IMR-90 (cell line): Measurements from ENCODE around the gene BGN. TPM values are rescaled to one million over a fixed set of nuclear protein-coding genes. Genes with fewer than 3 reads are reported as not detected.

Experiments
- ATAC-seq: fragments of 200-7000 bp; cut with Tn5 transposase; 2 replicates; pipeline ENCODE4 v1.9.1; 2020; ENCODE audit warnings: low read depth, mild to moderate bottlenecking, moderate library complexity
- BruUV-seq: library from RNA; stranded (reverse); fragments of 400-500 nt; replicated peaks from 2 replicates; lab custom pipeline; 2021; lab: Mats Ljungman, UMichigan
- CTCF ChIA-PET: fragments of 300-600 bp; formaldehyde crosslinking; extraction: SDS; loops from one replicate; lab custom pipeline; 2021; ENCODE audit warnings: antibody characterized with exemption; lab: Yijun Ruan, JAX
- POLR2A ChIA-PET: fragments of 300-600 bp; sonication (Branson Sonifier 250); formaldehyde crosslinking; loops from one replicate; lab custom pipeline; 2022; ENCODE audit warnings: antibody characterized with exemption; ENCODE audit not compliant: unreplicated experiment; lab: Charles Lee
- DNase-seq: peaks from one replicate; pipeline ENCODE4 v3.0.0; 2013
- H2AFZ ChIP-seq: replicated peaks from 2 replicates; pipeline ENCODE3; 2013; ENCODE audit warnings: low read length, mild to moderate bottlenecking; ENCODE audit not compliant: poor library complexity
- H2AK5ac ChIP-seq: 2 replicates; pipeline ENCODE4 v1.6.1; 2013; ENCODE audit warnings: low read depth, low read length, inconsistent platforms
- H2AK9ac ChIP-seq: replicated peaks from 2 replicates; pipeline ENCODE3; 2013; ENCODE audit warnings: mild to moderate bottlenecking, low read depth, low read length, moderate library complexity; ENCODE audit not compliant: poor library complexity
- H2BK120ac ChIP-seq: 2 replicates; pipeline ENCODE4 v1.6.1; 2013; ENCODE audit warnings: low read depth, low read length, inconsistent platforms
- H2BK15ac ChIP-seq: 3 replicates; pipeline ENCODE4 v1.6.1; 2013; ENCODE audit warnings: low read depth, low read length, inconsistent platforms
- H2BK20ac ChIP-seq: 2 replicates; pipeline ENCODE4 v1.6.1; 2013; ENCODE audit warnings: low read depth, mild to moderate bottlenecking, inconsistent platforms, low read length, moderate library complexity
- H2BK5ac ChIP-seq: 2 replicates; pipeline ENCODE4 v1.6.1; 2013; ENCODE audit warnings: mild to moderate bottlenecking, low read depth, low read length, inconsistent platforms; ENCODE audit not compliant: poor library complexity, severe bottlenecking
- H3K14ac ChIP-seq: replicated peaks from 2 replicates; pipeline ENCODE4 v1.6.1; 2013; ENCODE audit warnings: low read depth, low read length, inconsistent platforms
- H3K18ac ChIP-seq: 2 replicates; pipeline ENCODE4 v1.6.1; 2013; ENCODE audit warnings: low read depth, low read length, control low read depth
- H3K23ac ChIP-seq: 2 replicates; pipeline ENCODE4 v1.6.1; 2013; ENCODE audit warnings: low read depth, low read length, inconsistent platforms
- H3K27ac ChIP-seq: 2 replicates; pipeline ENCODE4 v1.5.1; 2013; ENCODE audit warnings: mild to moderate bottlenecking, control low read depth, low read length; ENCODE audit not compliant: insufficient read depth
- H3K27me3 ChIP-seq: 2 replicates; pipeline ENCODE4 v1.6.1; 2013; ENCODE audit warnings: low read length; ENCODE audit not compliant: control insufficient read depth, insufficient read depth
- H3K36me3 ChIP-seq: 2 replicates; pipeline ENCODE4 v1.6.1; 2013; ENCODE audit warnings: low read length, mixed read lengths; ENCODE audit not compliant: control insufficient read depth, insufficient read depth
- H3K4ac ChIP-seq: 2 replicates; pipeline ENCODE4 v1.6.1; 2013; ENCODE audit warnings: low read depth, low read length, inconsistent platforms
- H3K4me1 ChIP-seq: 2 replicates; pipeline ENCODE4 v1.6.1; 2013; ENCODE audit warnings: low read length, mixed read lengths; ENCODE audit not compliant: control insufficient read depth, insufficient read depth
- H3K4me2 ChIP-seq: 2 replicates; pipeline ENCODE4 v1.6.1; 2013; ENCODE audit warnings: low read depth, mild to moderate bottlenecking, control low read depth, low read length, moderate library complexity
- H3K4me3 ChIP-seq: 2 replicates; pipeline ENCODE4 v1.5.1; 2013; ENCODE audit warnings: low read depth, mild to moderate bottlenecking, control low read depth, low read length, moderate library complexity; ENCODE audit not compliant: insufficient read depth
- H3K56ac ChIP-seq: 2 replicates; pipeline ENCODE4 v1.6.1; 2013; ENCODE audit warnings: low read length, inconsistent platforms; ENCODE audit not compliant: insufficient read depth; ENCODE audit errors: extremely low read depth
- H3K79me1 ChIP-seq, 2 experiments: 2 replicates each; pipeline ENCODE4 v1.6.1; 2013; ENCODE audit warnings: low read length in 2 of 2, inconsistent platforms in 1 of 2, low read depth in 1 of 2
- H3K9ac ChIP-seq: 2 replicates; pipeline ENCODE4 v1.6.1; 2013; ENCODE audit warnings: low read depth, low read length, control low read depth
- H3K9me1 ChIP-seq: 2 replicates; pipeline ENCODE4 v1.6.1; 2013; ENCODE audit warnings: low read length, inconsistent platforms; ENCODE audit not compliant: insufficient read depth
- H3K9me3 ChIP-seq: 2 replicates; pipeline ENCODE4 v1.6.1; 2013; ENCODE audit warnings: low read length; ENCODE audit not compliant: control insufficient read depth, insufficient read depth
- H4K20me1 ChIP-seq: 2 replicates; pipeline ENCODE4 v1.6.1; 2013; ENCODE audit warnings: low read length, inconsistent platforms; ENCODE audit not compliant: insufficient read depth
- H4K5ac ChIP-seq: 2 replicates; pipeline ENCODE4 v1.6.1; 2013; ENCODE audit warnings: mild to moderate bottlenecking, low read depth, low read length, control low read depth
- H4K8ac ChIP-seq, 2 experiments: 2 replicates each; pipeline ENCODE4 v1.6.1; 2013; ENCODE audit warnings: low read depth in 2 of 2, low read length in 2 of 2, control low read depth in 1 of 2, inconsistent platforms in 1 of 2
- H4K91ac ChIP-seq: 2 replicates; pipeline ENCODE4 v1.6.1; 2013; ENCODE audit warnings: low read depth, low read length, inconsistent platforms; ENCODE audit not compliant: insufficient read depth
- MAFK ChIP-seq: IDR thresholded peaks from 2 replicates; pipeline ENCODE4 v1.6.1; 2012; ENCODE audit warnings: low read depth, low read length, improper control_type of control experiment
- MXI1 ChIP-seq: IDR thresholded peaks from 2 replicates; pipeline ENCODE4 v1.6.1; 2012; ENCODE audit warnings: low read depth, mild to moderate bottlenecking, low read length, moderate library complexity, borderline replicate concordance
- NFE2L2 ChIP-seq: fragments of 150-350 bp; IDR thresholded peaks from 2 replicates; pipeline ENCODE4 v1.6.1; 2016; ENCODE audit warnings: low read depth, mild to moderate bottlenecking, low read length
- POLR2A ChIP-seq: IDR thresholded peaks from 2 replicates; pipeline ENCODE4 v1.6.1; 2012; ENCODE audit warnings: mild to moderate bottlenecking, low read depth, low read length
- RFX5 ChIP-seq: IDR thresholded peaks from 2 replicates; pipeline ENCODE4 v1.8.0; 2012; ENCODE audit warnings: low read depth, mild to moderate bottlenecking, low read length, moderate library complexity
- SMC3 ChIP-seq: fragments of 150-350 bp; IDR thresholded peaks from 2 replicates; pipeline ENCODE4 v1.6.1; 2016; ENCODE audit warnings: low read depth, mild to moderate bottlenecking, antibody characterized with exemption, low read length, moderate library complexity
- WGBS, 2 experiments: methylation state at CpG; one replicate each; pipeline versions ENCODE4 v1.1.5 to v1.1.7; 2013; ENCODE audit warnings: missing lambda C conversion rate in 2 of 2; ENCODE audit not compliant: insufficient read length in 1 of 2; ENCODE audit errors: extremely low coverage in 2 of 2; 5-methylcytosine and 5-hydroxymethylcytosine counted together
- dilution Hi-C: fragments of 300-500 bp; cut with HindIII; formaldehyde crosslinking; loops from one replicate; pipeline ENCODE4 v1.14.3; 2018; ENCODE audit warnings: low sequenced_read_pairs; ENCODE audit not compliant: unreplicated experiment
- in situ Hi-C: fragments of 300-500 bp; cut with MboI; formaldehyde crosslinking; loops from 3 replicates; pipeline ENCODE4 v1.14.3; 2019; ENCODE audit warnings: low sequenced_read_pairs, inconsistent platforms, mixed read lengths
- intact Hi-C: fragments of 100-400 bp; cut with micrococcal nuclease; formaldehyde crosslinking; loops from 2 replicates; pipeline ENCODE4 v1.10.0; 2022
- polyA plus RNA-seq, 3 experiments: library from polyadenylated mRNA; depleted of rRNA; stranded (reverse); fragments of >200 nt; gene quantifications; 2 replicates each; pipeline ENCODE4 v1.2.3, GENCODE V29; 2012; ENCODE audit warnings: low replicate concordance in 1 of 3
- total RNA-seq: library from RNA; depleted of rRNA; stranded (reverse); fragments of >200 nt; gene quantifications from 2 replicates; pipeline ENCODE4 v1.2.3, GENCODE V29; 2012
- TF ChIP-seq, protein P1 (sequence below): fragments of 150-350 bp; IDR thresholded peaks from 2 replicates; pipeline ENCODE4 v1.6.1; 2016; ENCODE audit warnings: low read depth, mild to moderate bottlenecking, low read length, moderate library complexity, borderline replicate concordance

The BGN gene
- total and polyA plus RNA-seq, 2 of the 4 experiments (the other 2 are of a cell fraction): 11.3 to 298 TPM

DNA sequence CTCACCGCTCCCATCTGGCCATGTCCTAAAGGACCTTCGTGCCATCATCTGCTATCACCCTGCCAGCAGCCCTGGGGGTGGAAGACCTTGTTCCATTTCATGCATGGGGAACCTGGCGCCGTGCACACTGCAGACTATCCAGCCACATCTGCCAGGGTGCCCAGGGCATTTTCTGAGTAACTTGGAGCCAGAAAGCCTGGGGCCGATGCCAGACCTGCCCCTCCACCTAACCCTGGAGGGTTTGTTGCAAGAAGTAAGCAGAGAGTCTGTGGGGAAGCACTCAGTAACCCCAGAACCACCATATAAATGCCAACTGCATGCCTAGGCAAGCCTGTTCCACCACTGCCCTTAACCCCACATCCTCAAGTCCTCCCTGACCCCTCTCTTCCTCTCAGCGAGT, 31.7 kb upstream of the BGN start:
- TF ChIP-seq POLR2A (no peak), SMC3 (no peak), RFX5 (no peak), MXI1 (no peak), NFE2L2 (no peak), MAFK (no peak)
- TF ChIP-seq, protein P1, sequence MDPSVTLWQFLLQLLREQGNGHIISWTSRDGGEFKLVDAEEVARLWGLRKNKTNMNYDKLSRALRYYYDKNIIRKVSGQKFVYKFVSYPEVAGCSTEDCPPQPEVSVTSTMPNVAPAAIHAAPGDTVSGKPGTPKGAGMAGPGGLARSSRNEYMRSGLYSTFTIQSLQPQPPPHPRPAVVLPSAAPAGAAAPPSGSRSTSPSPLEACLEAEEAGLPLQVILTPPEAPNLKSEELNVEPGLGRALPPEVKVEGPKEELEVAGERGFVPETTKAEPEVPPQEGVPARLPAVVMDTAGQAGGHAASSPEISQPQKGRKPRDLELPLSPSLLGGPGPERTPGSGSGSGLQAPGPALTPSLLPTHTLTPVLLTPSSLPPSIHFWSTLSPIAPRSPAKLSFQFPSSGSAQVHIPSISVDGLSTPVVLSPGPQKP: no peak
- dilution Hi-C loops: no loop called here
- CTCF ChIA-PET: no interaction called here

More for the DNA sequence above, 31.7 kb upstream of the BGN start:
- Histone ChIP-seq H3K9me1 (no peaks in the 10 kb centered on the region; the same call in 1 of the 2 replicates), H3K14ac (no peak overlapping the region), H2BK120ac (no peak overlapping the region), H3K18ac (no peak overlapping the region), H4K91ac (no peak overlapping the region), H3K4me3 (no peak overlapping the region), H3K9ac (no peak overlapping the region), H3K36me3 (no peaks in the 10 kb centered on the region; the same call in 1 of the 2 replicates), H2AK5ac (no peak overlapping the region), H3K4me2 (no peak overlapping the region), H4K8ac (no peak overlapping the region), H3K27me3 (no peaks in the 10 kb centered on the region), H3K27ac (no peak overlapping the region), H3K56ac (no peak overlapping the region), H3K79me1 (no peaks in the 10 kb centered on the region), H2AK9ac (no peak overlapping the region), H3K4me1 (no peaks in the 10 kb centered on the region; the same call in 1 of the 2 replicates), H4K20me1 (no peaks in the 10 kb centered on the region), H2BK15ac (no peak overlapping the region), H4K5ac (no peak overlapping the region), H2BK20ac (no peak overlapping the region), H3K9me3 (no peaks in the 10 kb centered on the region), H3K4ac (no peak overlapping the region), H2BK5ac (no peak overlapping the region), H2AFZ (no peak overlapping the region), H3K23ac (no peak overlapping the region)
- WGBS, 2 experiments: 60% methylated on average over 1 of the region's 6 CpGs; no CpG with 5 or more reads in 1 of the 2 experiments
- DNase-seq (no peak), ATAC-seq (no peak)
- no TSS peak for BruUV-seq
- in situ Hi-C loops (loop anchor here (25.0 kb wide), 1 partner anchor 426 kb away; no protein-coding TSS in a partner anchor), intact Hi-C loops (no loop called here)
- POLR2A ChIA-PET: no interaction called here
